Lung (tissue), 12 donors: ENCODE measurements around the gene ALDH2. TPM values are rescaled to one million over a fixed set of nuclear protein-coding genes. Genes with fewer than 3 reads are reported as not detected.
A peak's percentile ranks its signal among the peaks of the same experiment; 100 is the strongest.

Source experiments
- ATAC-seq: fragments of 200-7000 bp; cut with Tn5 transposase; one replicate; pipeline ENCODE4 v1.9.1; 2020; ENCODE audit warnings: moderate number of reproducible peaks; ENCODE audit not compliant: insufficient read depth, low FRiP score
- DNase-seq, 3 donors: peaks; one replicate each; pipeline ENCODE4 v3.0.0-alpha.2; 2013 to 2017
- H3K27ac ChIP-seq, 2 donors: one replicate each; pipeline ENCODE4 v1.5.1; 2013; ENCODE audit warnings: mild to moderate bottlenecking in 2 of 2, moderate library complexity in 2 of 2, control low read depth in 1 of 2, inconsistent platforms in 1 of 2, low read depth in 1 of 2, low read length in 1 of 2
- H3K27me3 ChIP-seq, 3 donors: one replicate each; pipeline ENCODE4 v1.5.1; 2013; ENCODE audit warnings: low read length in 2 of 3; ENCODE audit not compliant: control insufficient read depth in 3 of 3, insufficient read depth in 3 of 3
- H3K36me3 ChIP-seq, 4 donors: one replicate each; pipeline ENCODE4 v1.5.1; 2013; ENCODE audit warnings: low read length in 4 of 4, mild to moderate bottlenecking in 1 of 4, moderate library complexity in 1 of 4; ENCODE audit not compliant: control insufficient read depth in 4 of 4, insufficient read depth in 4 of 4
- H3K4me1 ChIP-seq, 5 donors: one replicate each; pipeline ENCODE4 v1.5.1; 2013; ENCODE audit warnings: low read length in 5 of 5, mild to moderate bottlenecking in 2 of 5, moderate library complexity in 1 of 5; ENCODE audit not compliant: control insufficient read depth in 5 of 5, insufficient read depth in 5 of 5
- H3K4me3 ChIP-seq: one replicate; pipeline ENCODE4 v1.5.1; 2013; ENCODE audit warnings: mild to moderate bottlenecking, control low read depth, moderate library complexity
- H3K9ac ChIP-seq, 2 donors: one replicate each; pipeline ENCODE4 v1.5.1; 2013; ENCODE audit warnings: low read length in 2 of 2, control low read depth in 1 of 2; ENCODE audit not compliant: insufficient read depth in 1 of 2
- H3K9me3 ChIP-seq, 4 donors: one replicate each; pipeline ENCODE4 v1.5.1; 2013; ENCODE audit warnings: low read length in 3 of 4, mild to moderate bottlenecking in 1 of 4, moderate library complexity in 1 of 4; ENCODE audit not compliant: control insufficient read depth in 4 of 4, insufficient read depth in 3 of 4
- CTCF ChIP-seq: IDR thresholded peaks from 2 replicates; pipeline ENCODE4 v1.5.1; 2012; ENCODE audit warnings: mild to moderate bottlenecking; ENCODE audit errors: control extremely low read depth, extremely low read depth
- WGBS, 2 donors: extraction: QIAGEN DNeasy Blood & Tissue Kit; methylation state at CpG; one replicate each; pipeline ENCODE4 v1.1.7; 2013; 5-methylcytosine and 5-hydroxymethylcytosine counted together
- polyA plus RNA-seq, 2 donors: library from polyadenylated mRNA; stranded (reverse); fragments of 200-250 nt; gene quantifications; one replicate each; pipeline ENCODE4 v1.2.1, GENCODE V29; 2013
- total RNA-seq, 2 donors: library from RNA; depleted of rRNA in 1 of 2; stranded (reverse); fragments of >200 nt in 1 of 2; gene quantifications; one replicate each; pipeline ENCODE4 v1.2.1, GENCODE V29; 2014 to 2021
- donor health status: control.
- donor health status: control.
- donor health status: Bipolar disorder and iron deficiency.
- donor health status: healthy.
- donor health status: DM: yes; HTN: yes; CAD: no.

ALDH2 gene
- total and polyA plus RNA-seq, 4 donors: 48.5 to 324 (median 158) TPM

GRCh38 chr12:111764120-111764821, 2.5 kb upstream of the ALDH2 start:
- 74 to 75% methylated on average over 6 of the region's 6 CpGs for WGBS, 2 donors
- H3K9me3 ChIP-seq: no peaks in the 10 kb centered on the region
- no peak overlapping the region for H3K27ac ChIP-seq
- no peak for DNase-seq
- ATAC-seq: no peak
- peaks cover 0 to 15% (median 10%) of the 10 kb centered on the region in 5 donors for H3K4me1 ChIP-seq
- no peak overlapping the region for H3K9ac ChIP-seq
- H3K27me3 ChIP-seq: no peaks in the 10 kb centered on the region
- H3K4me3 ChIP-seq: no peak overlapping the region
- H3K36me3 ChIP-seq: no peaks in the 10 kb centered on the region
- TF ChIP-seq CTCF: no peak

GRCh38 chr12:111767362-111768158, 827 bp downstream of the ALDH2 start:
- 14 to 24% methylated on average over 18 of the region's 18 CpGs for WGBS, 2 donors
- H3K4me1 ChIP-seq: peaks cover 0 to 20% (median 12%) of the 10 kb centered on the region in 5 donors
- peaks cover 0 to 2% (median 0%) of the 10 kb centered on the region in 4 donors for H3K36me3 ChIP-seq
- TF ChIP-seq CTCF: no peak
- DNase-seq (peak in 2 of 3 donors; percentile 31 to 35), ATAC-seq (peak; percentile 36)
- peak overlapping the region; percentile 61 to 68 for H3K9ac ChIP-seq
- no peaks in the 10 kb centered on the region for H3K27me3 ChIP-seq
- no peaks in the 10 kb centered on the region for H3K9me3 ChIP-seq
- peak overlapping the region; percentile 71 to 95 for H3K27ac ChIP-seq
- peak overlapping the region; percentile 92 for H3K4me3 ChIP-seq

GRCh38 chr12:111768159-111768895, 1.6 kb downstream of the ALDH2 start:
- Histone ChIP-seq H3K4me1 (peaks cover 2 to 24% (median 14%) of the 10 kb centered on the region in 5 donors), H3K27ac (peak overlapping the region in 1 of 2 donors; percentile 95), H3K27me3 (no peaks in the 10 kb centered on the region), H3K4me3 (peak overlapping the region; percentile 92), H3K36me3 (peaks cover 0 to 2% (median 0%) of the 10 kb centered on the region in 4 donors), H3K9ac (peak overlapping the region in 1 of 2 donors; percentile 61), H3K9me3 (no peaks in the 10 kb centered on the region)
- WGBS, 2 donors: 74 to 84% methylated on average over 9 of the region's 9 CpGs
- no peak for TF ChIP-seq CTCF
- ATAC-seq (no peak), DNase-seq (no peak)
